ENCODE results near the gene STK10. TPM values are rescaled to one million over a fixed set of nuclear protein-coding genes. Genes with fewer than 3 reads are reported as not detected.

STK10 gene
- total and polyA plus RNA-seq, 2 of the 8 experiments (the other 6 are each of a cell fraction or from before 2014, with no cell fraction given): 10.5 to 21.4 TPM

DNA sequence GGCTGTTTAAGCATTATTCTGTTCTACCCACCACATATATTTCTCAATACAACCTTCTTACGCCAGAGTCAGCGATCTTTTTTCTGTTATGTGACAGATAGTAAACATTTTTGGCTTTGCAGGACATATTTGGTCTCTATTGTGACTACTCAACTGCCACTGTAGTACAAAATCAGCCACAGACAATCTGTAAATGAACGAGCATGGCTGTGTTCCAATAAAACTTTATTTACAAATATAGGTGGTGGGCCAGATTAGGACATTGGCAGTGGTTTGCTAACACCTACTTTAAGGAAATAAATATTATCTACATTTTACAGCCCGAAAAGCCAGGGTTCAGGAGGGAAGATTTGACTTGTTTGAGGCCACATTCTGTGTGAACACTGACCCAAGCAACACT, 141.4 kb downstream of the STK10 start:
- no peak overlapping the region for H2AFZ ChIP-seq (ENCODE audit: low read length)
- FAIRE-seq (no peak), DNase-seq (ENCODE audit: low read depth in 1 of 2, low spot score in 2 of 2) (no peak)
- no peaks in the 10 kb centered on the region for H4K20me1 ChIP-seq (replicated peaks in 1 of 2; ENCODE audit: control insufficient read depth in 1 of 2, insufficient read depth in 2 of 2, low read length in 2 of 2)
- no peaks in the 10 kb centered on the region for H3K27me3 ChIP-seq (replicated peaks in 1 of 4; ENCODE audit: control insufficient read depth in 3 of 4, extremely low read depth in 1 of 4, insufficient read depth in 3 of 4, low read length in 3 of 4)
- H3K23ac ChIP-seq (ENCODE audit: insufficient read length): no peak overlapping the region
- no peak overlapping the region for H3K14ac ChIP-seq (ENCODE audit: insufficient read length)
- H3K4me3 ChIP-seq (ENCODE audit: extremely low read depth in 1 of 4, insufficient read depth in 2 of 4, low read depth in 3 of 4, low read length in 4 of 4): no peak overlapping the region
- no peaks in the 10 kb centered on the region for H3K23me2 ChIP-seq (ENCODE audit: low read depth, low read length)
- no peak overlapping the region for H3K27ac ChIP-seq (ENCODE audit: low read depth, low read length)
- H2BK120ac ChIP-seq (replicated peaks; ENCODE audit: low read depth, low read length): no peak overlapping the region
- no peak overlapping the region for H4K5ac ChIP-seq (ENCODE audit: insufficient read length, low read depth, low read length)
- no peak overlapping the region for H4K91ac ChIP-seq (replicated peaks; ENCODE audit: insufficient read length, low read length)
- no peaks in the 10 kb centered on the region for H3K9me3 ChIP-seq (ENCODE audit: insufficient read depth in 2 of 2, low read depth in 1 of 2, low read length in 1 of 2)
- TF ChIP-seq SP2 (IDR thresholded peaks at IDR 0.05; ENCODE audit: low read length) (no peak), CTBP2 (IDR thresholded peaks at IDR 0.05; ENCODE audit: borderline replicate concordance, insufficient read depth, insufficient read length, low read length) (no peak), RNF2 (IDR thresholded peaks at IDR 0.05; ENCODE audit: borderline replicate concordance, low read depth, low read length, missing control alignments, poor library complexity, severe bottlenecking) (no peak), PHF8 (conservative IDR thresholded peaks at IDR 0.05; ENCODE audit: low read depth, low read length) (no peak)
- H2AK5ac ChIP-seq (ENCODE audit: low read depth, low read length): no peak overlapping the region
- H4K8ac ChIP-seq (ENCODE audit: extremely low read depth, insufficient read depth, low read length): no peak overlapping the region
- H3K4ac ChIP-seq (replicated peaks; ENCODE audit: insufficient read length, low read depth, low read length): no peak overlapping the region
- H3K9ac ChIP-seq (replicated peaks in 1 of 4; ENCODE audit: extremely low read depth in 1 of 4, low read depth in 3 of 4, low read length in 3 of 4): no peak overlapping the region
- CTCF ChIA-PET (ENCODE audit: partially characterized antibody): interaction anchor here (1.0 to 5.9 kb wide), 5 partner anchors 12 to 138 kb away, joined by 3 to 51 read pairs (median 9); no protein-coding TSS in a partner anchor
- no peaks in the 10 kb centered on the region for H3K79me1 ChIP-seq (ENCODE audit: low read depth, low read length)
- no peak overlapping the region for H3K56ac ChIP-seq (replicated peaks; ENCODE audit: insufficient read length, low read depth, low read length)
- POLR2A ChIA-PET (ENCODE audit: partially characterized antibody): interaction anchor here (1.0 to 1.6 kb wide), 2 partner anchors 11 to 41 kb away, joined by 3 to 4 read pairs; no protein-coding TSS in a partner anchor
- H3K79me2 ChIP-seq (ENCODE audit: control insufficient read depth in 1 of 2, insufficient read depth in 2 of 2, low read length in 2 of 2): no peaks in the 10 kb centered on the region
- no peak overlapping the region for H2BK12ac ChIP-seq (ENCODE audit: low read depth, low read length)
- H2BK20ac ChIP-seq (ENCODE audit: low read length): no peak overlapping the region
- 88% methylated on average over 4 of the region's 4 CpGs; no CpG with 5 or more reads in 1 of the 2 experiments for WGBS, 2 experiments (ENCODE audit: extremely low coverage in 1 of 2, insufficient coverage in 1 of 2, insufficient read length in 1 of 2, insufficient replicate concordance in 2 of 2, low coverage in 1 of 2, low lambda C conversion rate in 2 of 2, missing lambda C conversion rate in 1 of 2)
- no peak overlapping the region for H3K4me2 ChIP-seq (ENCODE audit: insufficient read depth in 1 of 2, low read depth in 2 of 2, low read length in 2 of 2)
- no peaks in the 10 kb centered on the region for H3K36me3 ChIP-seq (ENCODE audit: control insufficient read depth in 2 of 4, insufficient read depth in 4 of 4, low read length in 3 of 4)
- H3K4me1 ChIP-seq (replicated peaks in 1 of 4; ENCODE audit: control insufficient read depth in 3 of 4, insufficient read depth in 4 of 4, low read length in 3 of 4): peaks cover 0 to 10% (median 0%) of the 10 kb centered on the region in 4 experiments; a peak in 5 of 7 replicates
- no peak overlapping the region for H2BK15ac ChIP-seq (ENCODE audit: low read length)
- H3K18ac ChIP-seq (ENCODE audit: extremely low read depth, low read length): no peak overlapping the region
- no peak overlapping the region for H2BK5ac ChIP-seq (ENCODE audit: low read depth, low read length)

Data from H1 (cell line).